Peyer's patch (tissue), 4 donors: ENCODE measurements around the gene PGLYRP3.

ENCODE experiments used
- CTCF ChIP-seq, 6 experiments: fragments of 450-650 bp in 4 of 6; fragments of 200-600 bp in 2 of 6; sonication (generic) in 1 of 6; IDR thresholded peaks; one replicate each; pipeline ENCODE4 v1.5.1; 2017 to 2019; ENCODE audit warnings: antibody characterized with exemption in 6 of 6, mild to moderate bottlenecking in 3 of 6, moderate library complexity in 1 of 6
- POLR2A ChIP-seq, 2 donors: fragments of 450-650 bp; IDR thresholded peaks; one replicate each; pipeline ENCODE4 v1.5.1; 2017; ENCODE audit warnings: antibody characterized with exemption in 2 of 2, mild to moderate bottlenecking in 2 of 2, moderate library complexity in 2 of 2

DNA sequence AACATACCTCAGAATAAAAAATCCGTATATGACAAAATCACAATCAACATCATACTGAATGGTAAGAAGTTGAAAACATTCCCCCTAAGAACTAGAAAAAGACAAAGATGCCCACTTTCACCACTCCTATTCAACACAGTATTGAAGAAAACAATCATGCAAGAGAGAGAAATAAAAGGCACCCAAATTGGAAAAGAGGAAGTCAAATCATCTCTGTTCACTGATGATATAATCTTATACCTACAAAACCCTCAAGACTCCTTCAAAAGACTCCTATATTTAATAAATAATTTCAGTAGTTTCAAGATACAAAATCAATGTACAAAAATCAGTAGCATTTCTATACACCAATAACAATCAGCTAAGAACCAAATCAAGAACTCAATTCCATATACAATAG is 21.1 kb upstream of the PGLYRP3 start:
- TF ChIP-seq CTCF (IDR thresholded peaks at IDR 0.05) (no peak), POLR2A (IDR thresholded peaks at IDR 0.05) (no peak)
